ENCODE data around the gene SGPL1. TPM values are rescaled to one million over a fixed set of nuclear protein-coding genes. Genes with fewer than 3 reads are reported as not detected.

Gene SGPL1
- total and polyA plus RNA-seq, 12 donors: 3.7 to 20.3 (median 12.6) TPM

GRCh38 chr10:70840836-70841235 is 25.1 kb downstream of the SGPL1 start:
- H3K27me3 ChIP-seq: no peaks in the 10 kb centered on the region
- no peak for ATAC-seq
- no peak overlapping the region for H3K27ac ChIP-seq
- 91 to 95% methylated on average over 2 of the region's 2 CpGs for WGBS, 2 donors
- peaks cover 0 to 10% (median 0%) of the 10 kb centered on the region in 11 donors for H3K9me3 ChIP-seq
- no peak overlapping the region for H3K4me3 ChIP-seq
- intact Hi-C loops (cut with DNase I): no loop called here
- TF ChIP-seq CTCF (IDR thresholded peaks at IDR 0.05): no peak
- H3K36me3 ChIP-seq: peaks cover 0 to 42% (median 0%) of the 10 kb centered on the region in 9 donors
- DNase-seq: no peak
- peaks cover 0 to 17% (median 0%) of the 10 kb centered on the region in 9 donors for H3K4me1 ChIP-seq

GRCh38 chr10:70843333-70843732 is 27.6 kb downstream of the SGPL1 start:
- peaks cover 0 to 59% (median 0%) of the 10 kb centered on the region in 9 donors for H3K36me3 ChIP-seq

GRCh38 chr10:70843776-70844489 is 28.2 kb downstream of the SGPL1 start:
- ATAC-seq (no peak), DNase-seq (no peak)
- Histone ChIP-seq H3K27ac (no peak overlapping the region), H3K36me3 (peaks cover 0 to 61% (median 0%) of the 10 kb centered on the region in 9 donors), H3K4me1 (peaks cover 0 to 20% (median 5%) of the 10 kb centered on the region in 9 donors), H3K27me3 (no peaks in the 10 kb centered on the region), H3K4me3 (no peak overlapping the region), H3K9me3 (no peaks in the 10 kb centered on the region)
- WGBS, 2 donors: 62 to 74% methylated on average over 2 of the region's 2 CpGs
- intact Hi-C loops (cut with DNase I): no loop called here
- TF ChIP-seq CTCF (IDR thresholded peaks at IDR 0.05): no peak

More at GRCh38 chr10:70843333-70843732, 27.6 kb downstream of the SGPL1 start:
- no peak for TF ChIP-seq CTCF (IDR thresholded peaks at IDR 0.05)
- Histone ChIP-seq H3K4me3 (no peak overlapping the region), H3K27ac (no peak overlapping the region), H3K4me1 (peaks cover 0 to 20% (median 6%) of the 10 kb centered on the region in 9 donors), H3K27me3 (no peaks in the 10 kb centered on the region), H3K9me3 (no peaks in the 10 kb centered on the region)
- ATAC-seq (no peak), DNase-seq (no peak)
- 76 to 93% methylated on average over 2 of the region's 2 CpGs for WGBS, 2 donors
- intact Hi-C loops (cut with DNase I): no loop called here

GRCh38 chr10:70845256-70845655 is 29.5 kb downstream of the SGPL1 start:
- no peak overlapping the region for H3K4me3 ChIP-seq
- 80 to 86% methylated on average over 2 of the region's 2 CpGs for WGBS, 2 donors
- TF ChIP-seq CTCF (IDR thresholded peaks at IDR 0.05): no peak
- no peak for ATAC-seq
- H3K27ac ChIP-seq: no peak overlapping the region
- H3K4me1 ChIP-seq: peaks cover 0 to 20% (median 6%) of the 10 kb centered on the region in 9 donors
- intact Hi-C loops (cut with DNase I): no loop called here
- no peaks in the 10 kb centered on the region for H3K9me3 ChIP-seq
- no peaks in the 10 kb centered on the region for H3K27me3 ChIP-seq
- peaks cover 0 to 56% (median 0%) of the 10 kb centered on the region in 9 donors for H3K36me3 ChIP-seq
- no peak for DNase-seq

All from heart right ventricle (tissue), 16 donors.